PC-9 (cell line): ENCODE data around the gene ELK4. TPM values are rescaled to one million over a fixed set of nuclear protein-coding genes. Genes with fewer than 3 reads are reported as not detected.

Experiments
- BruUV-seq: library from RNA; stranded (reverse); fragments of 400-500 nt; replicated peaks from 2 replicates; lab custom pipeline; 2021; lab: Mats Ljungman, UMichigan
- CTCF ChIA-PET: fragments of 300-600 bp; sonication (Branson Sonifier 250); formaldehyde crosslinking; loops from one replicate; lab custom pipeline; 2022; ENCODE audit warnings: antibody characterized with exemption; lab: Charles Lee
- POLR2A ChIA-PET: fragments of 300-600 bp; sonication (Branson Sonifier 250); formaldehyde crosslinking; loops from one replicate; lab custom pipeline; 2022; ENCODE audit warnings: antibody characterized with exemption; ENCODE audit not compliant: unreplicated experiment; lab: Charles Lee
- DNase-seq, 2 experiments: peaks; one replicate each; pipeline versions ENCODE4 v3.0.0 to v3.0.0-alpha.2; 2015 to 2022; ENCODE audit warnings: mixed read lengths in 1 of 2
- H2AFZ ChIP-seq: fragments of 200-600 bp; sonication (generic); 2 replicates; pipeline ENCODE4 v1.8.1; 2017; ENCODE audit warnings: antibody characterized with exemption
- H3F3A ChIP-seq: fragments of 200-600 bp; sonication (generic); 2 replicates; pipeline ENCODE4 v1.8.1; 2017; ENCODE audit warnings: antibody characterized with exemption, mild to moderate bottlenecking, low read depth; ENCODE audit not compliant: insufficient read depth
- H3K27ac ChIP-seq: fragments of 200-600 bp; sonication (generic); 2 replicates; pipeline ENCODE4 v1.6.1; 2016; ENCODE audit warnings: mixed run types
- H3K27me3 ChIP-seq: fragments of 200-600 bp; sonication (generic); 2 replicates; pipeline ENCODE4 v1.6.1; 2016; ENCODE audit warnings: low read depth, mixed run types; ENCODE audit not compliant: insufficient read depth
- H3K36me3 ChIP-seq: fragments of 200-600 bp; sonication (generic); 2 replicates; pipeline ENCODE4 v1.6.1; 2016; ENCODE audit warnings: low read depth, mixed run types
- H3K4me1 ChIP-seq: fragments of 200-600 bp; sonication (generic); replicated peaks from 2 replicates; pipeline ENCODE4 v1.6.1; 2016; ENCODE audit warnings: mixed run types; ENCODE audit not compliant: insufficient read depth
- H3K4me2 ChIP-seq: fragments of 200-600 bp; sonication (generic); 2 replicates; pipeline ENCODE4 v1.6.1; 2017; ENCODE audit warnings: mixed run types
- H3K4me3 ChIP-seq: fragments of 200-600 bp; sonication (generic); 2 replicates; pipeline ENCODE4 v1.6.1; 2016; ENCODE audit warnings: mixed run types
- H3K79me2 ChIP-seq: fragments of 200-600 bp; sonication (generic); 2 replicates; pipeline ENCODE4 v1.6.1; 2017; ENCODE audit warnings: low read depth, mixed run types
- H3K9me2 ChIP-seq: fragments of 200-600 bp; sonication (generic); 2 replicates; pipeline ENCODE4 v1.8.1; 2017; ENCODE audit warnings: mild to moderate bottlenecking; ENCODE audit not compliant: insufficient read depth
- H3K9me3 ChIP-seq: fragments of 200-600 bp; sonication (generic); 2 replicates; pipeline ENCODE4 v1.8.1; 2016; ENCODE audit warnings: low read depth; ENCODE audit not compliant: insufficient read depth
- H4K20me1 ChIP-seq: fragments of 200-600 bp; sonication (generic); 2 replicates; pipeline ENCODE4 v1.8.1; 2017; ENCODE audit not compliant: insufficient read depth
- EZH2 ChIP-seq: fragments of 200-600 bp; sonication (generic); IDR thresholded peaks from 2 replicates; pipeline ENCODE4 v1.8.0; 2017; ENCODE audit warnings: antibody characterized with exemption, low read depth
- intact Hi-C: fragments of 100-400 bp; cut with micrococcal nuclease; formaldehyde crosslinking; loops from one replicate; pipeline ENCODE4 v1.10.0; 2022; ENCODE audit not compliant: unreplicated experiment
- total RNA-seq: library from RNA; stranded (reverse); gene quantifications from 2 replicates; pipeline ENCODE4 v1.2.3, GENCODE V29; 2021
- TF ChIP-seq, protein P1 (sequence below): fragments of 200-600 bp; sonication (generic); conservative IDR thresholded peaks from 2 replicates; pipeline ENCODE4 v1.6.1; 2017; ENCODE audit warnings: mixed run types, antibody characterized with exemption, mild to moderate bottlenecking, moderate library complexity

ELK4 gene
- total RNA-seq, 1 experiment from 2014 or later, result 48.1 TPM

DNA sequence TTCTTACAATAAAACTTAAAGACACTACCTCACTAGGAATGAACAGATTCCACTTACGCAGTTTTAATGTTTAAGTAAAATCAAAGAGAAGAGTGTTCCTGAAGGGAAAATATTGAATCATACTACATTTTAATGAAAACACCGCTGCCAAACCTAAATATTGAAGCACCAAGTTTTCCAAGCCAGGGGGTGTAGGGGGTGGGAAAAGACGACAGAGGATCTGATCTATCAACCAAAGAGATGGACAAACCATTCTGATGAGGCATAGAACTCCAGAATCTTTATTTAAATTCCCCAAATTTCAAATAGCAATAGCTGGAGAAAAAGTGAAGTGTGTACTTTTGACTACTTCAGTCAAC is 1.2 kb downstream of the ELK4 start:
- DNase-seq, result no peak
- H3K27ac ChIP-seq, result peak overlapping the region; percentile 84
- no peaks in the 10 kb centered on the region for H3K9me3 ChIP-seq
- peak overlapping the region; percentile 77 for H2AFZ ChIP-seq
- TF ChIP-seq EZH2, result no peak
- TF ChIP-seq, protein P1, sequence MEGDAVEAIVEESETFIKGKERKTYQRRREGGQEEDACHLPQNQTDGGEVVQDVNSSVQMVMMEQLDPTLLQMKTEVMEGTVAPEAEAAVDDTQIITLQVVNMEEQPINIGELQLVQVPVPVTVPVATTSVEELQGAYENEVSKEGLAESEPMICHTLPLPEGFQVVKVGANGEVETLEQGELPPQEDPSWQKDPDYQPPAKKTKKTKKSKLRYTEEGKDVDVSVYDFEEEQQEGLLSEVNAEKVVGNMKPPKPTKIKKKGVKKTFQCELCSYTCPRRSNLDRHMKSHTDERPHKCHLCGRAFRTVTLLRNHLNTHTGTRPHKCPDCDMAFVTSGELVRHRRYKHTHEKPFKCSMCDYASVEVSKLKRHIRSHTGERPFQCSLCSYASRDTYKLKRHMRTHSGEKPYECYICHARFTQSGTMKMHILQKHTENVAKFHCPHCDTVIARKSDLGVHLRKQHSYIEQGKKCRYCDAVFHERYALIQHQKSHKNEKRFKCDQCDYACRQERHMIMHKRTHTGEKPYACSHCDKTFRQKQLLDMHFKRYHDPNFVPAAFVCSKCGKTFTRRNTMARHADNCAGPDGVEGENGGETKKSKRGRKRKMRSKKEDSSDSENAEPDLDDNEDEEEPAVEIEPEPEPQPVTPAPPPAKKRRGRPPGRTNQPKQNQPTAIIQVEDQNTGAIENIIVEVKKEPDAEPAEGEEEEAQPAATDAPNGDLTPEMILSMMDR, result no peak
- peaks cover 41% of the 10 kb centered on the region for H3F3A ChIP-seq
- H3K9me2 ChIP-seq, result no peaks in the 10 kb centered on the region
- H3K4me1 ChIP-seq, result peaks cover 22% of the 10 kb centered on the region
- ChIA-PET CTCF (interaction anchor here (0.6 kb wide), 1 partner anchor 144 kb away, joined by 4 read pairs; the partner anchor contains the start of gene RAB29), POLR2A (interaction anchor here (0.7 kb wide), 2 partner anchors 84 to 141 kb away, joined by 3 to 9 read pairs; no protein-coding TSS in a partner anchor)
- BruUV-seq, result no TSS peak
- peak overlapping the region; percentile 93 for H3K4me2 ChIP-seq
- H3K27me3 ChIP-seq, result no peaks in the 10 kb centered on the region
- peak overlapping the region; percentile 92 for H3K4me3 ChIP-seq
- intact Hi-C loops, result no loop called here
- peaks cover 5% of the 10 kb centered on the region; the same call in 1 of the 2 replicates for H3K36me3 ChIP-seq
- H4K20me1 ChIP-seq, result peaks cover 22% of the 10 kb centered on the region
- peaks cover 53% of the 10 kb centered on the region for H3K79me2 ChIP-seq

DNA sequence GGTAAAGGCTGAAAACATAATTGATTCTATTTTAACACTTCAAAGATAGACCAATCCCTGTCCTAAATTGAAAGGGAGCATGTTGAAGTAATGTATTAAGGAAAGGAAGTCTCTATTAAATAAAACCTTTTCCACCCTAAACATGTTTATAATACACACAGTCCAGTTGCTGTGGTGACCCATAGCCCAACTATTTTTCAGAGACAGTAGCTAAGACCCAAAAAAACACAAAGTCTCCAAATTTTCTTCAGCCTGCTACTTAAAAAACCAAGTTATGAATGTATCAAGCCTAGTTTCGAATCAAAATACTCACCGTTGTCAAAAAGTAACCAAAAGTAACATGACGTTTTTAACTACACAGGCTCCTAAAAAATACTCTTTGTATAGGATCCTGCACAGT is 1.6 kb downstream of the ELK4 start:
- Histone ChIP-seq H3K36me3 (peaks cover 5% of the 10 kb centered on the region; the same call in 1 of the 2 replicates), H3K4me2 (peak overlapping the region; percentile 93), H3F3A (peaks cover 43% of the 10 kb centered on the region), H3K4me1 (peaks cover 22% of the 10 kb centered on the region), H3K4me3 (peak overlapping the region; percentile 92), H3K27me3 (no peaks in the 10 kb centered on the region), H2AFZ (no peak overlapping the region), H3K27ac (peak overlapping the region; percentile 84), H4K20me1 (peaks cover 25% of the 10 kb centered on the region), H3K9me3 (no peaks in the 10 kb centered on the region), H3K79me2 (peaks cover 57% of the 10 kb centered on the region), H3K9me2 (no peaks in the 10 kb centered on the region)
- intact Hi-C loops, result no loop called here
- TF ChIP-seq EZH2, result no peak
- TF ChIP-seq, protein P1, result no peak
- no TSS peak for BruUV-seq
- ChIA-PET POLR2A (no interaction called here), CTCF (interaction anchor here (0.6 kb wide), 1 partner anchor 27 kb away, joined by 8 read pairs; no protein-coding TSS in a partner anchor)
- DNase-seq, result no peak

DNA sequence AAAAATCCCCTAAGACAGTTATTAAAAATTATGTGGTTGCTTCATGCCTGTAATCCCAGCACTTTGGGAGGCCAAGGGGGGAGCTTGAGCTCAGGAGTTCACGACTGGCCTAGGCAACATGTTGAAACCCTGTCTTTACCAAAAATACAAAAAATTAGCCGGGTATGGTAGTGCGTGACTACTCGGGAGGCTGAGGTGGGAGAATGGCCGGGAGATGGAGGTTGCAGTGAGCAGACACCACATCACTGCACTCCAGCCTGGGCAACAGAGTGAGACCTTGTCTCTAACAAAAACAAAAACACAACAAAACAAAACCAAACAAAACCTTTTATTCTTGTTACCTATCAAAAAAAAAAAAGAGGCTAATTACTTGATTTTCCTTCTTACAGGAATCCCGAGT is 2.1 kb downstream of the ELK4 start:
- POLR2A ChIA-PET, result interaction anchor here (0.7 kb wide), 1 partner anchor 38 kb away, joined by 4 read pairs; no protein-coding TSS in a partner anchor
- Histone ChIP-seq H3K9me3 (no peaks in the 10 kb centered on the region), H3K9me2 (no peaks in the 10 kb centered on the region), H3K4me2 (peak overlapping the region; percentile 93), H2AFZ (no peak overlapping the region), H3K4me1 (peaks cover 22% of the 10 kb centered on the region), H3K36me3 (peaks cover 5% of the 10 kb centered on the region; the same call in 1 of the 2 replicates), H4K20me1 (peaks cover 29% of the 10 kb centered on the region), H3K79me2 (peaks cover 62% of the 10 kb centered on the region), H3F3A (peaks cover 47% of the 10 kb centered on the region), H3K27me3 (no peaks in the 10 kb centered on the region), H3K4me3 (peak overlapping the region; percentile 92; the same call in 1 of the 2 replicates), H3K27ac (peak overlapping the region; percentile 84)
- DNase-seq, result no peak
- TF ChIP-seq, protein P1, result no peak
- intact Hi-C loops, result no loop called here
- CTCF ChIA-PET, result interaction anchor here (0.6 kb wide), 1 partner anchor 28 kb away, joined by 8 read pairs; no protein-coding TSS in a partner anchor
- BruUV-seq, result no TSS peak
